WTC11 (cell line): Measurements from ENCODE around the gene TUG1. TPM values are rescaled to one million over a fixed set of nuclear protein-coding genes. Genes with fewer than 3 reads are reported as not detected.

ENCODE experiments used
- ATAC-seq: fragments of 200-7000 bp; cut with Tn5 transposase; 2 replicates; pipeline ENCODE4 v1.10.0; 2021; ENCODE audit warnings: mild to moderate bottlenecking, moderate library complexity
- CTCF ChIA-PET: fragments of 300-600 bp; sonication (Branson Sonifier 250); formaldehyde crosslinking; loops from one replicate; lab custom pipeline; 2021; ENCODE audit warnings: antibody characterized with exemption; lab: Charles Lee
- POLR2A ChIA-PET: fragments of 350-600 bp; sonication (Branson Sonifier 250); formaldehyde crosslinking; loops from one replicate; lab custom pipeline; 2021; ENCODE audit warnings: antibody characterized with exemption; lab: Charles Lee
- DNase-seq: peaks from one replicate; pipeline ENCODE4 v3.0.0; 2021; ENCODE audit warnings: low spot score
- H3K27ac Mint-ChIP-seq: 2 replicates; pipeline ENCODE4 v1.8.0; 2021; ENCODE audit warnings: mixed read lengths
- H3K27me3 Mint-ChIP-seq: 2 replicates; pipeline ENCODE4 v1.8.0; 2021; ENCODE audit warnings: low read depth, mild to moderate bottlenecking, moderate library complexity, mixed read lengths
- H3K36me3 Mint-ChIP-seq: 2 replicates; pipeline ENCODE4 v1.8.0; 2021; ENCODE audit warnings: mixed read lengths
- H3K4me1 Mint-ChIP-seq: 2 replicates; pipeline ENCODE4 v1.8.0; 2022; ENCODE audit warnings: mixed read lengths
- H3K4me3 Mint-ChIP-seq: 2 replicates; pipeline ENCODE4 v1.8.0; 2021; ENCODE audit warnings: mild to moderate bottlenecking, moderate library complexity, mixed read lengths
- H3K9me3 Mint-ChIP-seq: 2 replicates; pipeline ENCODE4 v1.8.0; 2021; ENCODE audit warnings: mixed read lengths
- AFF4 ChIP-seq: sonication (generic); formaldehyde crosslinking; IDR thresholded peaks from 2 replicates; pipeline ENCODE4 v1.8.1; 2023; ENCODE audit warnings: mild to moderate bottlenecking, missing genetic modification reagents, borderline replicate concordance
- AR ChIP-seq: fragments of 250-450 bp; sonication (Bioruptor Pico); IDR thresholded peaks from 2 replicates; pipeline ENCODE4 v1.9.0; 2021; ENCODE audit warnings: mild to moderate bottlenecking
- ATF1 ChIP-seq: sonication (generic); formaldehyde crosslinking; IDR thresholded peaks from 2 replicates; pipeline ENCODE4 v1.8.1; 2023; ENCODE audit warnings: mild to moderate bottlenecking, moderate library complexity, missing genetic modification reagents
- ATF6 ChIP-seq: sonication (generic); formaldehyde crosslinking; IDR thresholded peaks from 2 replicates; pipeline ENCODE4 v1.8.1; 2023; ENCODE audit warnings: mild to moderate bottlenecking, missing genetic modification reagents
- ERG ChIP-seq: fragments of 250-450 bp; sonication (Bioruptor Pico); IDR thresholded peaks from 2 replicates; pipeline ENCODE4 v1.8.0; 2021; ENCODE audit warnings: mild to moderate bottlenecking
- FOXP1 ChIP-seq: sonication (generic); formaldehyde crosslinking; IDR thresholded peaks from 2 replicates; pipeline ENCODE4 v1.8.0; 2022; ENCODE audit warnings: missing genetic modification reagents, mild to moderate bottlenecking, moderate library complexity, borderline replicate concordance
- JUN ChIP-seq: sonication (generic); formaldehyde crosslinking; IDR thresholded peaks from 2 replicates; pipeline ENCODE4 v1.8.0; 2023; ENCODE audit warnings: mild to moderate bottlenecking, missing genetic modification reagents
- KAT7 ChIP-seq: sonication (generic); formaldehyde crosslinking; IDR thresholded peaks from 2 replicates; pipeline ENCODE4 v1.8.1; 2023; ENCODE audit warnings: missing genetic modification reagents, mild to moderate bottlenecking, borderline replicate concordance
- MYBL2 ChIP-seq: sonication (generic); formaldehyde crosslinking; IDR thresholded peaks from 2 replicates; pipeline ENCODE4 v1.8.1; 2023; ENCODE audit warnings: mild to moderate bottlenecking, moderate library complexity, missing genetic modification reagents
- NFATC4 ChIP-seq: fragments of 250-450 bp; sonication (Bioruptor Pico); IDR thresholded peaks from 2 replicates; pipeline ENCODE4 v1.9.0; 2021; ENCODE audit warnings: mild to moderate bottlenecking
- NR1H2 ChIP-seq: sonication (generic); formaldehyde crosslinking; IDR thresholded peaks from 2 replicates; pipeline ENCODE4 v1.9.0; 2021; ENCODE audit warnings: mild to moderate bottlenecking, moderate library complexity, missing genetic modification reagents
- NR2C2 ChIP-seq: sonication (generic); formaldehyde crosslinking; IDR thresholded peaks from 2 replicates; pipeline ENCODE4 v1.8.0; 2022; ENCODE audit warnings: mild to moderate bottlenecking, missing genetic modification reagents
- PRRX2 ChIP-seq: fragments of 250-450 bp; sonication (Bioruptor Pico); IDR thresholded peaks from 2 replicates; pipeline ENCODE4 v1.8.0; 2021; ENCODE audit warnings: mild to moderate bottlenecking
- SMAD3 ChIP-seq: sonication (generic); formaldehyde crosslinking; IDR thresholded peaks from 2 replicates; pipeline ENCODE4 v1.8.0; 2022; ENCODE audit warnings: missing genetic modification reagents, mild to moderate bottlenecking, borderline replicate concordance
- STAT6 ChIP-seq: sonication (generic); formaldehyde crosslinking; conservative IDR thresholded peaks from 2 replicates; pipeline ENCODE4 v1.8.1; 2023; ENCODE audit warnings: mild to moderate bottlenecking, low read depth, missing genetic modification reagents, moderate library complexity
- TEAD4 ChIP-seq: sonication (generic); formaldehyde crosslinking; IDR thresholded peaks from 2 replicates; pipeline ENCODE4 v1.8.0; 2022; ENCODE audit warnings: mild to moderate bottlenecking, missing genetic modification reagents
- ZBTB21 ChIP-seq: sonication (generic); formaldehyde crosslinking; IDR thresholded peaks from 2 replicates; pipeline ENCODE4 v1.8.1; 2023; ENCODE audit warnings: mild to moderate bottlenecking, missing genetic modification reagents, borderline replicate concordance
- ZNF232 ChIP-seq: sonication (generic); formaldehyde crosslinking; IDR thresholded peaks from 2 replicates; pipeline ENCODE4 v1.8.0; 2022; ENCODE audit warnings: mild to moderate bottlenecking, missing genetic modification reagents
- ZNF416 ChIP-seq: fragments of 250-450 bp; sonication (Bioruptor Pico); IDR thresholded peaks from 2 replicates; pipeline ENCODE4 v1.9.0; 2021; ENCODE audit warnings: mild to moderate bottlenecking, inconsistent platforms
- ZNF671 ChIP-seq: fragments of 250-450 bp; sonication (Bioruptor Pico); IDR thresholded peaks from 2 replicates; pipeline ENCODE4 v1.8.0; 2021; ENCODE audit warnings: mild to moderate bottlenecking
- total RNA-seq: library from RNA; stranded (reverse); gene quantifications from 3 replicates; pipeline ENCODE4 v1.2.3, GENCODE V29; 2021

TUG1 gene
- total RNA-seq, 1 experiment from 2014 or later, result 105 TPM

- Mint-ChIP-seq H3K27ac (no peak overlapping the region), H3K4me1 (no peaks in the 10 kb centered on the region), H3K9me3 (no peaks in the 10 kb centered on the region), H3K36me3 (peaks cover 83% of the 10 kb centered on the region), H3K27me3 (no peaks in the 10 kb centered on the region), H3K4me3 (no peak overlapping the region)
- POLR2A ChIA-PET, result no interaction called here
- ATAC-seq, result no peak
- TF ChIP-seq NFATC4 (CRISPR knock-in tag) (no peak), STAT6 (CRISPR knock-in tag) (no peak), SMAD3 (CRISPR knock-in tag) (no peak), ZNF671 (CRISPR knock-in tag) (no peak), AR (CRISPR knock-in tag) (no peak), MYBL2 (CRISPR knock-in tag) (no peak), ATF1 (CRISPR knock-in tag) (no peak), JUN (no peak), AFF4 (CRISPR knock-in tag) (no peak), FOXP1 (CRISPR knock-in tag) (no peak), ZNF416 (CRISPR knock-in tag) (no peak), KAT7 (no peak), NR2C2 (no peak), PRRX2 (CRISPR knock-in tag) (no peak), TEAD4 (CRISPR knock-in tag) (no peak), ATF6 (CRISPR knock-in tag) (no peak), ERG (no peak), NR1H2 (CRISPR knock-in tag) (no peak), ZNF232 (no peak), ZBTB21 (CRISPR knock-in tag) (no peak)
- DNase-seq, result no peak
- CTCF ChIA-PET, result no interaction called here
Measured at GRCh38 chr22:30931541-30932300, 37.3 kb upstream of the TUG1 start.
